MV-4-11 (cell line): ENCODE results near the gene CNTN2.

Source experiments
- DNase-seq: peaks from one replicate; lab custom pipeline; 2025; lab: John Stamatoyannopoulos, UW

The CNTN2 gene

DNA sequence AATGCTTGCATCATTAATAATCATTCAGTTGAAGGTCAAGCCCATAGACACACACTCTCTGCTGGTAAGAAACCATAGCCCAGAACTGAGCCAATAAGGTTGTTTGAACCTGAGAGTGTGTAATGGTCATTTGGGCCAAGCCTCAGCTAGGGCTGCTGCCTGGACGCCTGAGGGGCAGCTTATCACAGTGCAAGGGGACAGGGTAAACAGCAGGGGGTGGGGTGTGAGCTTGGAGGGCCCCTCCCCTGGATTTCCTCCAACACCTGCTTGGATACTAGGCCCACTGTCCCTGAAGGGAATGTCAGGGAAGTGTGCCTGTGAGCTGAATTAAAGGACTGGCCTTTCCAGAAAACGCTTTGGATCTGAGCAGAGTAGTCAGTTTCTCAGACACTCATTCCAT lies 24.6 kb upstream of the CNTN2 start:
- DNase-seq, result no peak

DNA sequence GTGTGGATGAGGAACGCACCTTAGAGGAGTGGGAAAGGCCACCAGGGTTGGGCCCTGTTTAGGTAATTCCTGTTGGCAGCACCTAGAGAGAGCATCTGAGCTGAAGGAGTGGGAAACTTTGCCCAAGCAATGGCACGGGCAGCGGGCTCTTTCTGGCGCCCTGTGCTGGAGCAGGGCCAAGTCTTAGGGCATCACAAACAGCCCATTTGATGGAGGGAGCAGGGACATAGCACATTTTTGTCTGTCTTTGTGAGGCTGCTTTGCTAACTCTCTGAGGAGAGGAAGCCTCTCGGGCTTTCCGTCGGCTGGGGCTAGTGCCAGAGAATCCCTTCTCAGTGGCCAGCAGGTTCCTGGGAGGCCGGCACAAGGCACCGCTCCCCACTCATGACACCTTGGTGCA lies 22.5 kb upstream of the CNTN2 start:
- no peak for DNase-seq

DNA sequence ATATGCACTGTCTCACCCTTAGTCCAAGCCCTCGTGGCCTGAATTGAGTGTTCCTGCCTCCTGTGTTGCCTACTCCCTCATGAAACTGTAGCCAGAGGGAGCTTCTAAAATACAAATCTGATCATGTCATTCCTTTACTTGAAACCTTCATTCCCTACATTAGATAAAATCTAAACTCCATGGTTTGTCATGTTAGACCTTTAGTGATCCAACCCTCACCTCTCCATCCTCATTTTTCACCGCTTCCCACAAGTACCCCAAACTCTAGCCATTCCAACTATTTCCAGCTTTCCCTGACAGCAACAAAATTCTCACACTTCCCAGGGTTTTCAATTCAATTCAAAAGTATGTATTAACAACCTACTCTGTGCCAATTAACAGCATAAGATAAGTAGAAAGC lies 18.3 kb upstream of the CNTN2 start:
- DNase-seq, result no peak

DNA sequence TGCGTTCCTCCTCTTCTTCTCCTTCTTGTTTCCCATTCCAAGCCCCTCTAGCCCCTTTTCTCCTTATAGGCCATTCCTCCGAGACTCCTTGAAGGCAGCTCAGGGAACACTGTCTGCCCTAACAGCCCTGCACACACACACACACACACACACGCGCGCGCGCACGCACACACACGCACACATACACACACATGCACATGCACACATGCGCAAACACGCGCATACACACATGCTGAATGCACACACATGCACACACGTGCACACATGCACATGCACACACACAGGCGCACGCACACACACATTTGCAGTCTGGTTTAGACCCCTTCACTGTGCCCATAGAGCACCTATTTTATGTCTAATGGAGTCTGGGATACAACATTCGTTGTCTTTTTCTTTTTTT lies 17.8 kb upstream of the CNTN2 start:
- no peak for DNase-seq

DNA sequence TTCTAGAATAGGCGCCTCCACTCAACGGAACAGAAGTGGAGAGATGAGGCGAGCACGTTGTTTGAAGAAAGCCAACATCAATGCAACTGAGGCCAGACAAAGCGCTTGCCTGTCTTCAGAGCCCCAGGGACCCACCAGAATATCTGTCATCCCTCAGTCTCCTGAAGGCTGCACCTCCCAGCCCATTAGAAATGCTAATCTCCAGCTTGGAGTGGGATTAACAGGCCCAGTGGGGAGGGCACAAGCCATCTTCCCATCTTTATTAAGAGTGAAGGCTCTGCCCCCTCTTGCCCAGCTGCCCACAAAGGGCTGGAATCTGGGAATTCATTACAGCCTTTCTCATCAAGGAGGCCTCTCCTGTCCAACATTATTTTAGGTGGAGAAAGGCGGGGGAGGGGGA lies 16.8 kb upstream of the CNTN2 start:
- no peak for DNase-seq

DNA sequence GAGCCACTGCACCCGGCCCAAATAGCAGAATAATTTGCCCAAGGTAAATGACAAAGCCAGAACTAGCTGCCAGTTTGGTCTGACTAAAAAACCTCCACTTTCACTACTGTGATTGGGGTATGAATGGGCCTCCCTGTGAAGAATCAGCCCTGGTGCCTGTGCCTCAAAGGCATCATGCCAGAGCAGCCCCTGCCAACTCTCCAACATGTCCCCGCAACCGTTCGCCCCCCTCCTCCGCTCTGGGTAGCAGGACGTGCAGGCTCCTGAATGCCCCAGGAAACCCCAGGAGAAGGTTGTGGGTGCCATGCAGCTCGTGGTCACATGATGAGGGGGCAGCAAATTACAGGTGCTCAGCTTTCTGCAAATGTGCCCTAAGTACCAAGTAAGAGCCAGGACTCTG lies 14.6 kb upstream of the CNTN2 start:
- DNase-seq, result no peak

DNA sequence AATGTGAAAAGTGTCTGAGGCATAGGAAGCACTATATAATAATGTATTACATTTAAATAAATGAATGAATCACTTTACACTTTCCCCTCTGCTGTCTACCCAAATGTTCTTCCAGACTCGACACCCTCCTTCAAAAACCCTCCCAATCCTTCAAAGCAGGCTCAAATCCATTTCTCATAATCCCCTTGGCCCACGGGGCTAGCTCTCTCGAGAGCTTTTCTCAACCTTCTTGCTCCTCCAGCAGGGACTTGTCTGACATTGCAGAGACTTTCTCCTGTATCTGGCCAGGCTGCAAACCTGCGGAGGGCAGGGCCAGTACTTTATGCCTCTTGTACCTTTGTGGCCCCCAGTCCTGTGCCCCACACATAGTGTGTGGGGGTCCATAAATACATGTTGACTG lies 14.1 kb upstream of the CNTN2 start:
- DNase-seq, result no peak

DNA sequence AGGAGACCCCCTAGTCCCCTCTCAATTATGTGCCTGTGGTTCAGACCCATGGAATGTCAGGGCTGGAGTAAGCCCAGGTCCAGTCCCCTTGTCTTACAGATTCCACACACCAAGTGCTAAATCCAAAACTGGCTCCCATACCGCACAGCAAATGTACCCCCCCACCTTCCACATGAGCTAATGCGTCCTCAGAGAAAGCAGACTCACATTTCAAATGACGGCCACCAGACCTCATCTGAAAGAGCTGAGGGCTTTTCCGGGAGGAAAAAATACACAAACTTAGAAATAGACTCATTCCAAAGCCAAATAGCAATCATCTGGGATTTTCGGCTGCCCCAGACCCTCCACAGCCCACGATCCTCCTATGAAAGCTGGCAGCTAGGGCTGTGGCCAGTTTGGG lies 12.8 kb upstream of the CNTN2 start:
- no peak for DNase-seq

DNA sequence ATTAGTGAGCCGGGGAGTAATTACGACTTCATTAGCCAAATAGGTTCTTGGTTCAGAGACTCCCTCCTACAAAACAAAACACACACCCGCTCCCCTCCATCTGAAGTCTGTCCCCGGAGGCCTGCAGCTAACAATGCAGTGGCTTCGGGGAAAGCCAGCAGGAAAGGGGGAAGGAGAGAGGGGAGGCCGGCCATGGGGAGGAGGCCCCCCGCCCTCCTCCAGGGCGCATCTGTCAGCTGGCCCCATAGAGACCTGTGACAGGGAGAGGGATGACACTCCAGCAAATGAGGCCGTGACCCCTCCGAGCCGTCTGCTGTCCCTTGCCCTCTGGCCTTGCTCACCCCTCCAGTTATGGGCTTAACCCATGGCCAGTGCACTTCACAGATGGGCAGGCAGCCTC lies 12.1 kb upstream of the CNTN2 start:
- DNase-seq, result no peak

DNA sequence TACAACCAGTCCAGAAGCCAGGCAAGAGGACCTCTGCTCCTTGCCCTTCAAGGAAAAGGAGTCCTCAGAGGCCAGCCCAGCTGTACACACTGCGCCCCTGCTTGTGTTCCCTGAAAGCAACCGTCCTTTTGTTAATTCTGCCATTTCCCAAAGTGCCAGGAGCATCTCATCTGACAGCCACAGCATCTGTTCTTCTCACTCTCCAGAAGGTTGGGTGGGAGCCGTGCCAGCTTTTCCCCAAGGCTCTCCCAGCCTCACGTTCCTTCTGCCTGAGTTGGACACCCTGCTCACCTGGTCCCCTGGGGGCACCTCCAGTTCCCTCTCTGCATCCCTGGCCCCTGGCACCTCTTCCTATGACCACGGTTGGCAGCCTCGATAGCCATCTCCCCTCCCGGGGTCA lies 10.5 kb upstream of the CNTN2 start:
- no peak for DNase-seq

DNA sequence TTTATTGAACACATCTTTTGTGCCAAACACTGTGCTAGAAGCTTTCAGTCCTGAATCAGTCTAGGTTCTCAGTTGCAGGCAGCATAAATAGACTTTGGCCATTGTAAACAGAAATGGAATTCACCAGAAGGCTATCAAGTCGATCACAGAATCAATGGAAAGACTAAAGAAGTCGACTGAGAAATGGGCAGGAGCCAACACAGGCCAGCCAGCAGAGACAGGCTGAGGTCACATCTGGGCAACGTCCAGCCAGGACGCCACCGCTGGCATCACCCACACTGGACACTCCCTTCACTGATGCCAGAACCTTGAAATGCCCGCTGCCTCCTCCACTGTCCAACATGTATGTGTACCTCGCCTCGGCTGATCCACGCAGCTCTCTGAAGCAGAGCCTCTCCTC lies 5.5 kb upstream of the CNTN2 start:
- no peak for DNase-seq

DNA sequence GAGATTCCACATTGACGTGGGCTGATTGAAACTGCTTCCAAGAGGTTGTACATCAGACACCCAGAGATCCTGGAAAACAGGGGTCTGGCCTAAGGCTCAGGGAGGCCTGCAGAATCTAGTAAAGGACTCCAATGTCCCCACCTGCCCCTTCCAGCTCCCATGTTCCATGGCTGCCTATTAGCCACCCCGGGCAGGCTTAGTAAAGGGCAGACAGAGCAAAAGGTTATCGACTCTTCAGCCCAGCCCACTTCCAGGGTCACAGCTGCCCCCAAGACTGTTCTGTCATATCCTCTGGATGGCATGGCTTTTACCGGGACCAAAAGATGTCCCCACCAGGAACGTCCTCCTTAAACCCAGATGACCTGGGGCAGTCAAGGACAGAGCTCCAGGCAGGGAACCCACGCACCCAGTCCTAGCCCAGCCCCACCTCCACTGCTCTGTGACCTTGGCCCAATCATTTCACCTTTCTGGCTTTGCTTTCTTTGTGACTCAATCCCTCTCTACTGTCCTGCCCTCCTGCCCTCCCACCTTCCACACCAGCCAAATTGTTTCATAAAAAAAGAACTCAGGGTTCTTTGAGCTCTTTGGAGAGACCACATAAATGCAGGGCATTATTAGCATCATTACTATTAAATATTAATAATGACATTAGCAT lies 4.8 kb upstream of the CNTN2 start:
- no peak for DNase-seq

DNA sequence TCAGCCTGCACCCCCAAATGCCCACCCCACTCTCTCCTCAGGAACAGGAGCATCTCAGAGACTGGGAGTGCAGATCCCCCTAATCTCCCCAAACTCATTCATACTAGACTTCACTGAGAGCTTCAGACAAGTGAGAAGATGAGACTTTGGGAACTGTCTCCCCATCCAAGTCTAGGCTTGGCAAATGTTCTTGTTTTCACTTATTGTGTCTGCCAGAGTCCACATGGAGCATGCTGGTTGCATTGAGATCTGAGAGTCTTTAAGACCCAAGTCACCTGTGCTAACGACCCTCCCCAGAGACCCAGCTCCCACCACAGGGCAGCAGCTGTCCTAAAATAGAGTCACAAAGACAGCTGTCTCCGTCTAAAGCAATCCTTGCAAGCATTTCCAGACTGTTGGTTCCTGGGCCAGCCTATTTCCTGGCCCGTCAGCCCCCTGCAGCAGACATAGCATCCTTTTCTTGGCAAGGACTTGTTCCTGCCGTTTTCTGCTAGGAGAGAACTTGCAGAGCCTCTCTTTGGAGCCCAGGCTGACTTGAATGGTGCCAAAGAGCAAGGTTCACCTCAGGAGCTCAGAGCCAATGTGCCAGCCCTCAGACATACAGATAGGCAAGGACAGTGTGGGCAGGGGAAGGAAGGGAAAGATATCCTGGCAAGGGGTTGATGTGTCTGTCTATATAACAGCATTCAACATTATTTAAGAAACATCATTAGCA lies 1.9 kb upstream of the CNTN2 start:
- DNase-seq, result no peak

DNA sequence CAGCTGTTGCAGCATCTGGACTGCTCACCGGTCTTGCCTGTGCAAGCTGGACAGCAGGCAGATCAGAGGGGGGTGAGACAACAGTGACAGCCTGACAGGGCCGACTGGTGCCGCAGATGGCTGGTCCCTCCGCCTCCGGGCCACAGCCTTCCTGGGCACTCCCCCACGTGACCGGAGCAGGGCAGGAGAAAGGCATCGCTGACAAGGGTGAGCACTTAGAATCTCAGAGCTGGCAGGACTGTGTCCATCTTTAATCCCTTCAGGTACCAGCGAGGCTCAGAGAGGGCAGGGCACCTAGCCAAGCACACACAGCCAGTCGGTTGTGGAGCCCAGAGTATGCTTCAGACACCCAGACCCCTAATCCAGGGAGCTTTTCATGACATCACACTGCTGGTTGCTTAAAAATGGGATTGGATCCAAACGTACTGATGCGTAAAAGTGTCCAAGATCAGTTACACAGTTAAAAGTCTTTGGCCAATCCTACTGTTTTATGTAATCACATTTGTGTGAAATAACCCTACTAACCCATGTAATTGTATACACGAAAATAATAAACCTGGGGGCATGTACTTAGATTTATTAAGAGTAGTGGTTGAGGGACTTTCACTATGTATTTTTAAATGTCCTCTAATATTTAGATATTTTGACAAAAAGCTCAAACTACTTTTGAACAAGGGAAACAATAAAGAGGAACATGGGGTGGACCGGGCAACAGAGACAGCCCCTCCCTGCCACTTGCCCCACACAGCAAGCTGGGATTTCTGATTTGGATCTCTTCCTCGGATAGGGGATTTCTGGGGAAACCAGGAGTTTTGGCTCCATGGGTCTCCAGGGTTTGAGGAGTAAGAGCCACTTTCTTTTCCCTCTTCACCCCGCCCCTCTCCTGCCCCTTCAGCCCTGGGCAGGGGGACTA lies 758 bp upstream of the CNTN2 start:
- DNase-seq, result no peak

DNA sequence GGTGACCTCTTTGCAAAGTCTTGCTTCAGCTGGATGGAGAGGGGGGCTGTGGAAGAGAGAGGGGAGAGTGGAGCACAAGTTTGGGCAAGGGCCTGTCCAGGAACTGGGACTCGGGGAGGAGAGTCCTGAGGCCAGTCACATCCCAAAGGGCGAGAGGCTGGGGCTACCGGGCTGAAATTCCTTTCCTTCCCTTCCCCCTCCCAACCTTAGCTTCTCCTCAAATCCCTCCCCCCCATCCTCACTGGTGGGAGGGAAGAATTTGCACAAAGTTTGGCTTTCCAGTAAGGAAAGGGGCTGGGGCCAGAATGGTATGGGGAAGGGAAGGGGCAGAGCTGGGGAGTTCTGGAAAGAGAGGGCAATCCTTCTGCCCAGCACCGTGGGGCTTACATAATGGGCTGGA lies 854 bp downstream of the CNTN2 start:
- no peak for DNase-seq

DNA sequence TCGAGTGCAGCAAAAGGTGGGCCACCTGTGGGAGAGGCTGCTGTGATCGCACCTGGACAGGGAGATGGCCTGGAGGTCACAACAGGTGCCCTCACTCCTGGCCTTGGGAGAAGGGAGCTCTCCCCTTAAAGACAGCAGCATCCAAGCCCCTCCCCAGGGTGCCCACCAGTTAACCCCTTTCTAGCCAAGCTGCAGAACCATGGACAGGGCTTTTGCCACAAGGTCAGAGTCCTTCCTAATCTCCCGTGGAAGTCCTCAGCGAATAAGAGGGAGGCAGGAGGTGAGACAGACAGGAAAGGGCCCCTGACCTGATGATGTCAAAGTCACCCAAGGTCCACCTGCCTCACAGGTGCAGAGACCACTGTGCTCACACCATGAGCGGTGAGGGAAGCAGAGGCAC lies 1.7 kb downstream of the CNTN2 start:
- no peak for DNase-seq

DNA sequence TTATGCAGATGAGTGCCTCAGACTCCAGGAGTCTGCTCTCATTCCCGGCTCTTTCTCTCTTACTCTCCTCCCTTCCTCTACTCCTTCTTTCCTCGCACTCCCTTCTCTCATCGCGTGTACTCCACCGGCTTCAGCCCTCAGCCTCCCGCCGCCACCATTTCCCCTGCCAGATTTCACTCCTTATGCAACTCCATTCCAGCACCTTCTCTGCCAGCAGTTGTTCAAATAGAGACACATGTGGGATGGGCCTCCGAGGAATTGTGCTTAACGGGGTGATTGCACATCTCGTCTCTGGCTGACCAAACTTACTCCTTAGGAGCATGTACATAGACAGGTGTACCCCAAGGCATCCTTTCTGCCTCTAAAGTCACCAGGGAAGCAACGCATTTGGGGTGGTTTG lies 2.1 kb downstream of the CNTN2 start:
- DNase-seq, result no peak

DNA sequence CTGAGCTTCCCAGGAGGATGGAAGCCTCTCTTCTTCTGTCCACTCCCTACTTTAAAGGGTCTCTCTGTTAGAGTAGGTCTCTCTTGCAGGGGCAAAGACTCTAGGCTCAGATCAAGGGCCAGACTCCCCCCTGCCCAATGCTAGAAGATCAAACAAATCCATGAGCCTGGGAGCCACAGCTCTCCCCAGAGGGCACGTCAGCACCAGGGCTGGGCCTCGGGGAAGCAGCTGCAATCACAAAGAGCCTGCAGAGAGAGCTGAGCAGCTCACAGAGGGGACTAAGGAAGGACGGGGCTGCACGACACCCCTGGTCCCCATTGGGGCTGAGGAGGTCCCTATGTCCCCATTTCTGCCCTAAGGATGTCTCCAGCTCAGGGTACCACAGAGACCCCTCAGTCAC lies 3.9 kb downstream of the CNTN2 start:
- no peak for DNase-seq

DNA sequence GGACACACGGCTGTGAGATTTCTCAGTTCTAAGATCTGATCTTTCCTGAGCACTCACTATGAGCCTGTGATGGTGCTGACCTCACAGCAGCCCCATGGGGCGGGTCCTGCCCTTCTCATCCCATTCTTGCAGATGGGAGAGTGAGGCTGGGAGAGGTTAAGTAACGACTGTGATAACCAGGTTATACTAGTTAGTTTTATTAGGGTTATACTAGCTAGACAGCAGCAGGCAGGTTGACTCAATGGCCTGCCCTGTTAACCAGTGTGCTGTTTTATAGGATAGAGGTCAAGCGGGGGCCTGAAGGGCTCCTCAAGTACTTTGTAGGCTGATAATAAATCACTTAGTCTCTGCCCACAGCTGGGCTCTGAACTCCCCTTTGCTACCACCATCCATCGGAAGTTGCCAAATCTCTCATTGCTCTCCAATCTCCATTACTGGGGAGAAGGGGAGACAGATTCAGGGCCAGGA lies 4.8 kb downstream of the CNTN2 start:
- no peak for DNase-seq

DNA sequence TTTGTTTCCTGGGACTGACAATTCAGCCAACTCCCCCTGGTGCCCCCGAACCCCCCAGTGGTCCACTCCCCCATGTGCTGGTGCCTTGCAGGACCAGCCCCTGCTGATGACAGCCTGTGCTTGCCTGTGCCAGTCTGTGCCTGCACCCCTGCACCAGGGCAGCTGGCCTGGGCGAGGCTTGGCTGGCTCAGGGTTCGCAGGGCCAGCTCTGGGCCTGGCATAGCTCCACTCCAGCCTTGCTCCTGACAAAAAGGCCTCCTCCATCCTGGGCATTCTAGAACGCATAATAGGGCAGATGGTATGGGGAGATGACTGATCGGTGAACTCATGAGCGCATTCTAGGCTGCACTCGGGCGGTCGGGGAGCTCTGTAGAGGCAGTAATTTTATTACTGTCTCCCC lies 5.4 kb downstream of the CNTN2 start:
- DNase-seq, result no peak

DNA sequence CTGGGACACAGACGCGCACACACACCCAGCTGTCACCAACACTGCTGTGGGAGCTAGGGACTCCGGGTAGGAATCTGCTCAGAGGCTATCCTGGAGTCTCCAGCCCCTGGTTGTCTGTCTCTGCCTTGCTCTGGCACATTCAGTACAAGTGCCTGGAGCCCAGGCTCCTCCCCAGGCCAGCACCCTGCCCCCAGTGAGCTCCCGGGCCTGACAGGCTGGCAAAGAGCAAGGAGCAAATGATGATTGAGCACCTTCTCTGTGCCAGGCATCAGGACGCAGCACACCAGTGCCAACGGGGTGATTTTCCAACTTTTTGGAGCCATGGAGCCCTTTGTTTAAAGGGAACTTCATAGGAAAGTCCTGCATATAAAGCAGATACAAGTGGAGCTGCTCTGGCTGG lies 6.5 kb downstream of the CNTN2 start:
- no peak for DNase-seq

DNA sequence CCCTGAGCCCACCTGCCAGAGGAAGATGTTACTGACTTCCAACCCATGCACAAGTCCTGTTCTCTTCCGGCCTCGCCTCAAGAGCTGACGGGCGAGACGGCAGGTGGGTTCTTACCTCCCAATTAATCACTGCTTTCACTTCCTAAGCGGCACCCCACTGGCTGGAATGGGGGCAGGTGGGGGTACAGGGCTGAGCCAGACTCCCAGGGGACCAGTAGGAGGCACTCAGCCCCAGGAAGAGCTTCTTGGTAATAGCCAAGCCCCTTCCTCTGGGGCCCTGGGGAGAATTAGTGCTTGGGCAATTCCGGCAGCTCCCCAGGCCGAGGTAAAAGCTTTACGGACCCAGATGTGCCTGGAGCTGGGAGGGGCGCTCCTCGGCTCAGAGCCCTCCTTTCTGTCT lies 9.7 kb downstream of the CNTN2 start:
- no peak for DNase-seq

DNA sequence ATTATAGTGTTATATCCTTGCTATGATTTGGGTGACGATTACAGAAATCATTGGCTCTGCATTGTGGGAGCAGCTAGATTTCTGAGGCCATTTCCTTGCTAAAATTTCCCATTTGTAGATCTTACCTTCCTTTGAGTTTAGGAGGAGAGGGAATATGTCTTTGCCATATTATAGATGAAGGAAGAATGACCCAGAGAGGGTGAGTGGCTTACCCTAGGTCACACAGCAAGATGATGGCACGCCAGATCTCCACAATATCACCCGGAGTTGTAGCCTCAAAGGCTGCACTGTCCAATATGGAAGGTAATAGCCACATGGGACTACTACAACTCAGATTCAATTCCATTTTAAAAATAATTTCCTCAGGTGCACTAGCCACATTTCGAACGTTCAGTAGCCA lies 10.3 kb downstream of the CNTN2 start:
- DNase-seq, result no peak
